HS-27A (cell line): ENCODE measurements around the gene POLR3H.

ENCODE experiments used
- DNase-seq: peaks from one replicate; pipeline ENCODE4 v3.0.0-alpha.2; 2012; ENCODE audit warnings: low read depth, missing footprints

Gene POLR3H

DNA sequence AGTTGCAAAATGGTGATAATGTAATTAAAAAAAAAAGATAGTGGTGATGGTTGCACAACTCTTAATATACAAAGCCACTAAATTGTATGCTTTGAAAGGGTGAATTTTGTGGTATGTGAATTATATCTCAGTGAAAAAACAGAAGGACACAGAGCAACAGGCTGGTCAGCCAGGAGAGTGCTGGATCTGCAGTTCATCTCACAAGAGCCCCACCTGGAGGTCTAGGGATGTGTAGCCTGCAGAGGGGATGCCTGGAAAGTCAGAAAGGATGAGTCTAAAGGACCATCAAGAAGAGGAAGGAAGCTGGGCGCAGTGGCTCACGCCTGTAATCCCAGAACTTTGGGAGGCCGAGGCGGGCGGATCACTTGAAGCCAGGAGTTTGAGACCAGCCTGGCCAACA is 9.0 kb downstream of the POLR3H start:
- DNase-seq = no peak

DNA sequence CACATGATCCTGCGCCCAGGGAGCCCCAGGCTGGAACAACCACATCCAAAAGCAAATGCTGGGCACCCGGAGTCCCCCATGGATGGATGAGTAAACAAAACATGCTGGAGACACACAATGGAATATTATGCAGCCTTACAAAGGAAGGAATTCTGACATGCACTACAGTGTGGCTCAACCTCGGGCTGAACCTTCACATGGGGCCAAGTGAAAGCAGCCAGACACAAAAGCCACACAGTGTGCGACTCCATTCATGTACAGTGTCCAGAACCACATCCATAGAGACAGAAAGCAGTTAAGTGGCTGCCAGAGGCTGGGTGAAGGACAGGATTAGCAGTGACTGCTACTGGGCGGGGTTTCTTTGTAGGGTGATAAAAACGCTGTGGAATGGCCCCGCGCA is 10.1 kb downstream of the POLR3H start:
- no peak for DNase-seq

- no peak for DNase-seq
Observed at GRCh38 chr22:41532908-41533825, 11.1 kb downstream of the POLR3H start.

DNA sequence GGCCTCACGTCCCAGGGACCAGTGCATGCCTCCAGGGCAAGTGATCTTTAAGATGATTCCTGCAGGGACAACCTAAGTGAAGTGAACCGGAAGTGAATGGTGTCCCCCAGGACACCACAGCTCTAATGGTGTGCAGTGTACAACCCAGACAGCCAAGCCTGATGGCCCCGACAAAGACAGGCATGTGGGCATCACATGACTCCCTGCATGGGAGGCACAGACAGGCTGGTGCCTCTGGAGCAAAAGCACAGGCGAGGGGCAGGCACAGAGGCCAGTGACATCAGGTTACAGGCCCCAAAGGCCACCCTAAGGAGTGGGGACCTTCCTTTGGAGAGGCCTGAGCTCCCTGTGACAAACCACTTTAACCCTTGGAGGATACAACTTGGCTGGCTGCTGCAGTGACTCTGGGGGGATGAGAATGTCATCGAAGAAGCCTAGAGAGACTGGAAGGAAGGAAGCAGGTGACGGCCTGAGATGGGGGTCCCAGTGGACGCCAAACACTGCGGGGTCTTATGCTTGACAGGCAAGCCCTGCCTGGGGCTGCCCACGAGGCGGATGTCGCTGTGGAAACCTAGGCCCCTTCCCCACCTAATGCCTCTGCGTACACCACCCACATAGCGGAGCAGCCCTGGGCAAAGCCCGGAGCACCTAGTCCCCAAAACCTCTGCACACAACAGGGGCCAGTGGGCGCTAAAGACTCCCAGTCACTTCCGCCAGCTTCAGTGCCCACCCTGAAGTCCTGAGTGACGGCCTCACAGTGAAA is 12.4 kb downstream of the POLR3H start:
- no peak for DNase-seq

GRCh38 chr22:41530890-41531714 is 13.2 kb downstream of the POLR3H start:
- DNase-seq = no peak

GRCh38 chr22:41528938-41529561 is 15.2 kb downstream of the POLR3H start:
- DNase-seq = no peak

DNA sequence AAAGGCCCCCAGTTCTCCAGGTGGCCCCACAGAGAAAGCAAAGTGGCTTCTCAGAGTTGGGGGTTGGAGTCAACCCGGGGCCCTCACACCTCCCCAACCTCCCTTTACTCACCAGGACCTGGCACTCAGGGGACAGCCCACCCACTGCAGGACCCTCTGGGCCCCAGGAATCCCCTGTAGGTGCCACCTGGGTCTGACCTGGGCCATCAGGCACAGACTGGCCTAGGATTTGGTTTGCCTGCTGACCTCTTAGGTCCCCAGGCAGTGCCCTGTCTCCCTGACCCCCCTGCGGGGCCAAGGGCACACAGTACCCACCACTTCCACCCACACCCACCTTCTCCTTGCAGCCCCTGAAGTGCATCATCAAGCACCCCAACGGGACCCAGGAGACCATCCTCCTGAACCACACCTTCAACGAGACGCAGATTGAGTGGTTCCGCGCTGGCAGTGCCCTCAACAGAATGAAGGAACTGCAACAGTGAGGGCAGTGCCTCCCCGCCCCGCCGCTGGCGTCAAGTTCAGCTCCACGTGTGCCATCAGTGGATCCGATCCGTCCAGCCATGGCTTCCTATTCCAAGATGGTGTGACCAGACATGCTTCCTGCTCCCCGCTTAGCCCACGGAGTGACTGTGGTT is 16.0 kb downstream of the POLR3H start:
- DNase-seq = no peak

GRCh38 chr22:41526830-41527799 is 17.2 kb downstream of the POLR3H start:
- DNase-seq = no peak

DNA sequence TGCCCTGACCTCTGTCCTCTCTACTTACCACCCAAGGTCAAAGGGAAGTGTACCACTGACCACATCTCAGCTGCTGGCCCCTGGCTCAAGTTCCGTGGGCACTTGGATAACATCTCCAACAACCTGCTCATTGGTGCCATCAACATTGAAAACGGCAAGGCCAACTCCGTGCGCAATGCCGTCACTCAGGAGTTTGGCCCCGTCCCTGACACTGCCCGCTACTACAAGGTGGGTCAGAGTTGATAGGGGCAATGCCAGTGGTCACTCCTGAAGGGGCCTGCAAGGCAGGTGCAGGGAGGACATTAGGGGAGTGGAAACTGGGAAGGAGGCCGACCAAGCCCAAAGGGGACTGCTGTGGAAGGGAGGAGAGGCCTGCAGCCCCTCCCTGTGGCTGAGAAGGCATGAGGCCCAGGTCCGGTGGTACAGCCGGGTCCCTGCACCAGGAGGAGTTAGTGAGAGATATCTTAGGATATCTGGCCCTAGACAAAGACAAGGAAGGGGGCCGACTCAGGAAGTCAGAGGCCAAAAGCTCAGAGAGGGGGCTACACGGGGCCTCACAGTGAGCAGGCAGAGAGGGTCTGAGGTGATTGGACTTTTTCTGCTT is 17.9 kb downstream of the POLR3H start:
- DNase-seq = no peak

- no peak for DNase-seq
Observed at GRCh38 chr22:41525450-41526225, 18.6 kb downstream of the POLR3H start.

DNA sequence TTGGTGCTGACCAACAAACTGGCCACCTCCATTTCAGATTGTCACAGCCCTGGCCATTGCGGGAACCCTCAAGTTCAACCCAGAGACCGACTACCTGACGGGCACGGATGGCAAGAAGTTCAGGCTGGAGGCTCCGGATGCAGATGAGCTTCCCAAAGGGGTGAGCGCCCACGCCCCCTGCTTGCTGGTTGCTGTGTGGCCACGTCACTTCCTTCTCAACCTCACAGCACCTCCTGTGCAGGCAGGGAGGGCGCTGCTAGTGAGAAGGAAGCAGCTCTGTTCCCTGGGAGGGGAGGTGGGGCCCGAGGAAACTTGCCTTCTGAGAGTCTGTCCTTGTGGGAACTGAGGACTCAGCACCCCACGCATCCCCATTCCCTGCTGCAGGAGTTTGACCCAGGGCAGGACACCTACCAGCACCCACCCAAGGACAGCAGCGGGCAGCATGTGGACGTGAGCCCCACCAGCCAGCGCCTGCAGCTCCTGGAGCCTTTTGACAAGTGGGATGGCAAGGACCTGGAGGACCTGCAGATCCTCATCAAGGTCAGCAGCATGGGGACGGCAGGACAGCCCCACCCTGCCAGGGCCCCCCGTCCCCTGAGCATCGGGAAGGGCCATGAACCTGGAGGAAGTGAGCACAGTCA is 19.3 kb downstream of the POLR3H start:
- DNase-seq = no peak

GRCh38 chr22:41524251-41524661 is 20.0 kb downstream of the POLR3H start:
- no peak for DNase-seq

GRCh38 chr22:41523464-41524221 is 20.6 kb downstream of the POLR3H start:
- DNase-seq = no peak

GRCh38 chr22:41522813-41523212 is 21.5 kb downstream of the POLR3H start:
- DNase-seq = no peak

DNA sequence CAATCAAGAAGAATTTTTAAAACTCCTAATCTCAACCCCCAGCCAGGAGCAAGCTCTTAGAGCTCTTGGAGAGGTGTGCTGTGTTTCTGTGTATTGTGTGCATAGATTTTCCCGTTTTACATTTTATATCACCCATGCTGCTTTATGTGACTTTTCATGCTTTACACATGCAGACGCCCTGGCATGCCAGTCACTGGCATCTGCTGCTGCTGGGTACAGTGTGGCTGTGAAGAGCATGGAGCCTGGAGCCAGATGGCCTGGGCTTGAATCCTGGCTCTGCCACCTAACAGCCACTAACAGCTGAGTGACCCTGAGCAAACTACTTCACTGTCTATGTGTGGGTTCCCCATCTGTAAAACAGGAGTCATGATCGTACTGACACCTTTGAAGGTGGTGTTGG is 23.1 kb downstream of the POLR3H start:
- DNase-seq = no peak

DNA sequence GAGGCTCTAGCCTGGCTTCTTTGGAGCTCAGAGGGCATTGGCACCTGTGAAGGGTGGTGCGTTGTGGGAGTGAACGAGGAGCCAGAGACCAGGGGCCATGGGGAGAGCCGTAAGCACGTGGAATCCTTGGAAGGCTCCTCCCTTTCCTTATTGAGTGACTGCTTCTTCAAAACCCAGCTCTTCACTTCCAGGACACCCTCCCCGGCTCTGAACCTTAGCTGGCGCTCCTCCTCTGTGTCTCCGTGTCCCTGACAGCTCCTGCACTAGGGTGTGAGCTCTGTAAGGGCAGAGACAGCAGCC is 26.3 kb downstream of the POLR3H start:
- DNase-seq = no peak

- no peak for DNase-seq
Observed at GRCh38 chr22:41517172-41518047, 26.9 kb downstream of the POLR3H start.
